Coronary artery (tissue), 2 donors: ENCODE results near the gene PTOV1.

ENCODE experiments used
- DNase-seq: peaks from one replicate; pipeline ENCODE4 v3.0.0-alpha.2; 2017; ENCODE audit warnings: low spot score
- H3K27ac ChIP-seq, 2 donors: fragments of 200-600 bp; sonication (generic); one replicate each; pipeline ENCODE4 v1.5.1; 2016 to 2019
- H3K4me3 ChIP-seq: fragments of 200-600 bp; sonication (generic); 2 replicates; pipeline ENCODE4 v1.5.1; 2016; ENCODE audit warnings: mild to moderate bottlenecking, moderate library complexity
- CTCF ChIP-seq: fragments of 200-600 bp; sonication (generic); IDR thresholded peaks from one replicate; pipeline ENCODE4 v1.5.1; 2019; ENCODE audit warnings: antibody characterized with exemption

Gene PTOV1

GRCh38 chr19:49837009-49837310 lies 14.0 kb upstream of the PTOV1 start:
- no peak for TF ChIP-seq CTCF
- Histone ChIP-seq H3K4me3 (no peak overlapping the region), H3K27ac (no peak overlapping the region)
- no peak for DNase-seq

DNA sequence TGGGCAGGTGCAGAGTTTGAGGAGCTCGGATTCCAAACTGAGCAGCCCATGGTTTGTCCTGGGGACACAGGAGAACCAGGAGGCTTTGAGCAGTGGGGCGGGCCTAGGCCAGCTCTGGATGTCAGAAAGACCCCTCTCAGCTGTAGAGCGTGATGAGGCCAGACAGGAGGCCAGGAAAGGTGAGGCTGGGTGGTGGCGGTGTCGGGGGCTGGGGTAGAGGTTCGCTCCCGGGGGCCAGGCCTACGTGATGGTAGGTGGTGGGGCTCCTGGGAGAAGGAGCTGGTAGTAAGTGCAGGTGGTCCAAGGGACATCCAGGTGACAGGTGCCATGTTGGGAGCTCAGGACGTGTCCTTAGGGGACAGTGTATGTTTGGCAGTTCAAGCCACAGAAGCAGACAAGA lies 13.5 kb upstream of the PTOV1 start:
- no peak overlapping the region for H3K4me3 ChIP-seq
- no peak for TF ChIP-seq CTCF
- no peak for DNase-seq
- no peak overlapping the region for H3K27ac ChIP-seq

- DNase-seq, result no peak
- no peak overlapping the region for H3K4me3 ChIP-seq
- TF ChIP-seq CTCF, result no peak
- H3K27ac ChIP-seq, result no peak overlapping the region
These were observed 11.9 kb upstream of the PTOV1 start for GRCh38 chr19:49838885-49839588.

DNA sequence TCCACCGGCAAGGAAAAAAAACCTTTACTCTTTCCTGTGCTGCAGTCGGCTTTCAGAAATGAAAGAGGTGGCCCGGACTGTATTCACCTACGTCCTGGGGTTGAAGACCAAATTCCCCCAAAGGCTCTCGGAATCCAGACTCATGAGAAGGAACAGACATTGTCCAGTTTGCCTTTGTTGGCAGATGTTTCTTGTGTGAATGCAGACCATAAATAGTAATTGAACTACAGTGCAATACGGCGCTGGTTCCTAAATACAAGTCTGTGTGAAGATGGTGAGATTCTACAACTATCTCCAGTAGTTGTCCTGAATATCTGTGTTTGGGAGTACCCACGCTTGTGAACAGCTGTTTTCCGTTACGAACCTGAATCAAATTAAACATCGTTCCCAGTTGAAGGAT lies 11.2 kb upstream of the PTOV1 start:
- Histone ChIP-seq H3K4me3 (no peak overlapping the region), H3K27ac (no peak overlapping the region)
- no peak for TF ChIP-seq CTCF
- DNase-seq, result no peak

DNA sequence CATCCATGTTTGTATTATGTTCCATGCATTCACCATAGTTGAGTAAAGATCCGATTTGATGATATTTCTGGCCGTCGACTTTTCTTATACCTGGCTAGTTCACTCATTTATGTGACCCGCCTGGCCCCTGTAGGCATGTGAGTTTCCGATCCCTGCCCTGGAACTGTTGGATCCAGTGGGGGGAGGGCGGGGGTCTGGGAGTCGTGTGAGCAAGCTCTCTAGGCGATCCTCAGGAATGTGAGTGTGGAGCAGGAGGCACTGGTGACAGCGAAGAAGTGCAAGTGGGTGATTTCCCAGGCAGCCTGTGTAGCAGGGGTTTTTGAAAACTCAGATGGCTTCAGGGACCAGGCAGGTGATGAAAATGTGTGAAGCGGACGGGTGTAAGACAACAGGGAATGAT lies 10.6 kb upstream of the PTOV1 start:
- DNase-seq, result no peak
- no peak for TF ChIP-seq CTCF
- Histone ChIP-seq H3K4me3 (no peak overlapping the region), H3K27ac (no peak overlapping the region)

DNA sequence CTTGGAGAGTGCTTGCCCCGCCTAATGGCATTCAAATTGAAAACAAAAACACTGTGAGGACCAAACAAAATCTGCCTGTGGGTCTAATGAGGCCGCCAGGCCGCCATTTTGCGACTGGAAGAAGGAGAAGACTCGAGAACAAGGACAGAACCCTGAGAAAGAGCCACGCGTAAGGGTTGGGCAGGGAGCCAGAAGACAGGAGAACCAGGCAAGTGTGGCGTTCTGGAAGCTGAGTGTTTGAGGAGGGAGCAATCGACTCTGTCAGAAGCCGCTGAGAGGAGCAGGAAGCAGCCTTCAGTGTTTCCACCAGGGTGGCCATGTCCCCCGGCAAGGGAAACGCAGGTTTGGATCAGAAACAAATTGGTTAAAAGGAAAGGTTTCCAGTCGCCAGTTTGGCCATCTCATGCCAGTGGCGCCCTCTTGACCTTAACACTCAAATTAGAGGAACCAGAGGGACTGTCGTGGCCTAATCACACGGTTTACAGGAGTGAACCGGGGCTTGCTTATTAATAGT lies 10.2 kb upstream of the PTOV1 start:
- no peak for DNase-seq
- Histone ChIP-seq H3K4me3 (no peak overlapping the region), H3K27ac (no peak overlapping the region)
- no peak for TF ChIP-seq CTCF

DNA sequence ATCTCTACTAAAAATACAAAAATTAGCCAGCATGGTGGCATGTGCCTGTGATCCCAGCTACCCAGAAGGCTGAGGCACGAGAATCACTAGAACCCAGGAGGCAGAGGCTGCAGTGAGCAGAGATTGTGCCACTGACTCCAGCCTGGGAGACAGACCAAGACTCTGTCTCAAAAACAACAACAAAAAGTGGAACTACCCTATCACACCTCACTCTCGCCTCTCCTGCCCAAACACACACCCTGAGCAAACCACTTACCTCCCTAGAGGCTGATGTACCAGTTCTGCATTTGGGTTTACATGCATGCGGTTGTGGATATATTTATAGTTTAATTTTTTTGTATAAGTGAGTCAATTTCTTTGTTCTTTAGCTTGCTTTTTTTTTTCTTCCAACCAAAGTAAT lies 7.7 kb upstream of the PTOV1 start:
- no peak overlapping the region for H3K27ac ChIP-seq
- H3K4me3 ChIP-seq, result no peak overlapping the region
- DNase-seq, result no peak
- TF ChIP-seq CTCF, result no peak
